ENCODE results near the gene VENTX.

The VENTX gene

DNA sequence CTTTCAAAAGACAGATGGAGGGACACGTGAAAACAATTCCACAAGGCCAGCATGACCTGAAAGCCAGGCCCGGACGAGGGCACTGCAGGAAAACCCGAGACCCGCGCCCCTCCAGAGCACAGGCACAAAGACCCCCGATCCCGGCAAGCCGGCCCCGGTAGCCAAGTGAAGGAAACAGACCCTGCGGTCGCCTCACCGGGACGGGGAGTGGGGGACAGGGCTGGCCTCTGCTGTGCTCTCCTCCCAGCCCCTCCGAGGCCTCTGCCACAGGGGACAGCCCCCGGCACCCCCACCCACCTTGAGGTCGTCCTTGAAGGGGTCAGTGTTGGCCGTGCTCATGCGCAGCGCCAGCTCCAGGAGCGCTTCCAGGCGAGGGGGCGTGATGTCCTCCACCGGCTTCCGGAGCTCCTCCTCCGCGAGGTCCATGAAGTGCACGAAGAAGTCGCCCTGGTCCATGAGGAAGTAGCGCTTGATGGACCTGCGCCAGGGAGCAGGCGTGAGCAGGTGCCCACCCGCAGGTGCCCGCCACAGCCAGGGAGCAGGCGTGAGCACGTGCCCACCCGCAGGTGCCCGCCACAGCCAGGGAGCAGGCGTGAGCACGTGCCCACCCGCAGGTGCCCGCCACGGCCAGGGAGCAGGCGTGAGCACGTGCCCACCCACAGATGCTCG is 50.3 kb downstream of the VENTX start:
- DNase-seq (ENCODE audit: low spot score): no peak
- TF ChIP-seq, protein P1, sequence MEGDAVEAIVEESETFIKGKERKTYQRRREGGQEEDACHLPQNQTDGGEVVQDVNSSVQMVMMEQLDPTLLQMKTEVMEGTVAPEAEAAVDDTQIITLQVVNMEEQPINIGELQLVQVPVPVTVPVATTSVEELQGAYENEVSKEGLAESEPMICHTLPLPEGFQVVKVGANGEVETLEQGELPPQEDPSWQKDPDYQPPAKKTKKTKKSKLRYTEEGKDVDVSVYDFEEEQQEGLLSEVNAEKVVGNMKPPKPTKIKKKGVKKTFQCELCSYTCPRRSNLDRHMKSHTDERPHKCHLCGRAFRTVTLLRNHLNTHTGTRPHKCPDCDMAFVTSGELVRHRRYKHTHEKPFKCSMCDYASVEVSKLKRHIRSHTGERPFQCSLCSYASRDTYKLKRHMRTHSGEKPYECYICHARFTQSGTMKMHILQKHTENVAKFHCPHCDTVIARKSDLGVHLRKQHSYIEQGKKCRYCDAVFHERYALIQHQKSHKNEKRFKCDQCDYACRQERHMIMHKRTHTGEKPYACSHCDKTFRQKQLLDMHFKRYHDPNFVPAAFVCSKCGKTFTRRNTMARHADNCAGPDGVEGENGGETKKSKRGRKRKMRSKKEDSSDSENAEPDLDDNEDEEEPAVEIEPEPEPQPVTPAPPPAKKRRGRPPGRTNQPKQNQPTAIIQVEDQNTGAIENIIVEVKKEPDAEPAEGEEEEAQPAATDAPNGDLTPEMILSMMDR (IDR thresholded peaks at IDR 0.05; ENCODE audit: extremely low read depth, missing control alignments): no peak

DNA sequence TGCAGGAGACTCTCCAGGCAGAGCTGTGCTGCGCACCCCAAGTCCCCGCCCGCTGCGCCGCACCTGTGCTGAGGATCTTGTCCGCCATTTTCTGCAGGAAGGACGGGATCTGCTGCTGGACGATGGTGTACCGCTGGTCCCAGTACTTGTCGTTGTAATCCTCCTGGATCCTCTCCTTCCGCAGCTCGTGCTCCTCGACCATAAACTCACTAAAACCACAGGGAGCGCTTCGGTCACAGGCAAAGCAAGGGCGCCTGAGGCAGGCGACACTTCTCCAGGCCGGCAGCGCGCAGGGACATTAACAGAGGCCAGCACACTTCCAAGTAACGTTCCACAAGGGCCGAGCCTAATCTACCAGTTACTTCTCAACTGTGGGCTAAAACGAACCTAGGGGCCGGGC is 52.1 kb downstream of the VENTX start:
- no peak for DNase-seq (ENCODE audit: low spot score)
- TF ChIP-seq, protein P1 (IDR thresholded peaks at IDR 0.05; ENCODE audit: extremely low read depth, missing control alignments): no peak

Data from GM20000 (cell line).